ENCODE data around the gene ZNF74. TPM values are rescaled to one million over a fixed set of nuclear protein-coding genes. Genes with fewer than 3 reads are reported as not detected.

Gene ZNF74
- total and polyA plus RNA-seq, 2 donors (not counting 1 experiment from before 2014, with no cell fraction given) = 11.6 TPM

DNA sequence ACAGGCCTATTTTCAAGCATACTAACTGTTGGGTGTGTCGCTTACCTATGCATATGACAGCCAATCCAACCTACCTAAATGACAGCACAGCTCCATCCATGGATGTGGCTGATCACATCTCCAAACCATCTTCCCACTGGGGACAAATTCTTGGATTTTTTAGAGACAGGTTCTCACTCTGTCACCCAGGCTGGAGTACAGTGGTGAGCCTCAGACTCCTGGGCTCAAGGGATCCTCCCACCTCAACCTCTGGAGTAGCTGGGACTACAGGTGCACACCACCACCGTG is 25.7 kb downstream of the ZNF74 start:
- no peak overlapping the region for H2AFZ ChIP-seq (ENCODE audit: insufficient read depth, low read depth, low read length, poor library complexity, severe bottlenecking)
- no peaks in the 10 kb centered on the region for H3K36me3 ChIP-seq (replicated peaks in 1 of 2; ENCODE audit: control extremely low read depth in 1 of 2, control insufficient read depth in 1 of 2, extremely low read depth in 1 of 2, insufficient read depth in 2 of 2, low read length in 1 of 2)
- CTCF ChIA-PET = interaction anchor here (0.9 to 5.1 kb wide), 5 partner anchors 34 to 151 kb away, joined by 3 to 96 read pairs (median 30); no protein-coding TSS in a partner anchor
- H3K9ac ChIP-seq (ENCODE audit: low read length) = no peak overlapping the region
- H3K4me3 ChIP-seq (ENCODE audit: control extremely low read depth in 1 of 5, extremely low read depth in 1 of 5, insufficient read depth in 1 of 5, low read depth in 2 of 5, low read length in 4 of 5) = no peak overlapping the region
- no peak overlapping the region for H3K27ac ChIP-seq (ENCODE audit: low read length in 2 of 2)
- H3K9me3 ChIP-seq (ENCODE audit: control extremely low read depth in 1 of 3, control insufficient read depth in 2 of 3, insufficient read depth in 1 of 3, low read length in 2 of 3) = no peaks in the 10 kb centered on the region
- no peak for DNase-seq
- peaks cover 0 to 18% (median 3%) of the 10 kb centered on the region in 4 experiments for H3K27me3 ChIP-seq (replicated peaks in 1 of 4; ENCODE audit: control extremely low read depth in 1 of 4, control insufficient read depth in 3 of 4, insufficient read depth in 4 of 4, low read length in 3 of 4)
- H3K4me3 Mint-ChIP-seq = no peak overlapping the region
- H4K20me1 ChIP-seq (ENCODE audit: control insufficient read depth, insufficient read depth, low read length, poor library complexity, severe bottlenecking) = no peaks in the 10 kb centered on the region
- no peaks in the 10 kb centered on the region for H3K9me3 Mint-ChIP-seq (ENCODE audit: insufficient read depth)
- H3K27ac Mint-ChIP-seq = no peak overlapping the region
- POLR2A ChIA-PET = interaction anchor here (0.6 kb wide), 1 partner anchor 326 kb away, joined by 5 read pairs; no protein-coding TSS in a partner anchor
- H3K4me2 ChIP-seq (replicated peaks; ENCODE audit: low read depth, low read length, poor library complexity, severe bottlenecking) = no peak overlapping the region
- TF ChIP-seq CTCF (IDR thresholded peaks at IDR 0.05) = no peak
- TF ChIP-seq EZH2 (IDR thresholded peaks at IDR 0.05; ENCODE audit: borderline replicate concordance, insufficient read depth, low read depth, low read length, poor library complexity, severe bottlenecking) = no peak
- peaks cover 7% of the 10 kb centered on the region for H3K4me1 Mint-ChIP-seq
- H3K79me2 ChIP-seq (ENCODE audit: control insufficient read depth, insufficient read depth, low read length) = no peaks in the 10 kb centered on the region
- H3K27me3 Mint-ChIP-seq = peaks cover 9% of the 10 kb centered on the region
- WGBS (ENCODE audit: insufficient coverage) = 100% methylated on average over 1 of the region's 2 CpGs
- ATAC-seq (ENCODE audit: low read depth) = no peak
- peaks cover 0 to 5% of the 10 kb centered on the region in 2 donors for H3K4me1 ChIP-seq (ENCODE audit: control insufficient read depth in 2 of 2, insufficient read depth in 2 of 2, low read length in 2 of 2)
- intact Hi-C loops (cut with micrococcal nuclease) = loop anchor here (2.0 kb wide), 1 partner anchor 365 kb away; no protein-coding TSS in a partner anchor

DNA sequence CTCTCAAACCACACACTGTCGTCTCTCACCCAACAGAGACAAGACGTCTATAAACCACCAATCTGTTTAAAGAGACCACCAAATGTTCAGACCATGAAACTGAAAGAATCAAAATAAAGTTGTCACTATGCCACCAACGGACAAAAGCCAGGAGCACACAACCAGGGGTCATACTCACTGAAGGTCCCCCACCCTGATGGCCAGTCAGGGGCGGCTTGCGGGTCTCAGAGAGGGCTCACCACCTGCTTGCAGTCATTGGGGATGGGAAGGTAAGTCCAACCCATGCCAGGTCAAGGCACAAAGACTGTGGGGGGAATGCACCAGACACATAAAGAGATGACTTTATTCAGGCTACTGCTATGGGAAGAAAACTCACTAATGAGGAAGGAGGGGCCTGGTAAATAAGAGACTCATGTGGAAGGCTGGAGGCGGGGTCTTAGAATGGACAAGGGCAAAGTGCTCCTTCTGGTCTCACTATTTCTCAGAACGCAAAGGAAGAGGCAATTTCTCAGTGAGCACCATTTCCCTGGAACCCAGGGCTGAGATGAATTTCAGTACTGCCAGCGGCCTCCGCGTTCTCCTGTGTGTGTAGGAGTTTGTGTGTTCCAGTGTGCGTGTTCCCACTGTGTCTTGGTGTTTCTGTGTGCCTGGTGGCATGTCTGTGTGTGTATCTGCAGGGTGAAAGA is 26.3 kb downstream of the ZNF74 start:
- no peak for DNase-seq
- H3K27ac ChIP-seq (ENCODE audit: low read length in 2 of 2) = no peak overlapping the region
- Mint-ChIP-seq H3K27me3 (peaks cover 9% of the 10 kb centered on the region), H3K27ac (no peak overlapping the region), H3K4me1 (peaks cover 9% of the 10 kb centered on the region), H3K9me3 (ENCODE audit: insufficient read depth) (no peaks in the 10 kb centered on the region), H3K4me3 (no peak overlapping the region)
- no peak overlapping the region for H3K9ac ChIP-seq (ENCODE audit: low read length)
- H4K20me1 ChIP-seq (ENCODE audit: control insufficient read depth, insufficient read depth, low read length, poor library complexity, severe bottlenecking) = no peaks in the 10 kb centered on the region
- ChIA-PET CTCF (interaction anchor here (0.9 to 5.1 kb wide), 4 partner anchors 36 to 150 kb away, joined by 3 to 96 read pairs (median 30); no protein-coding TSS in a partner anchor), POLR2A (interaction anchor here (0.6 kb wide), 1 partner anchor 325 kb away, joined by 5 read pairs; no protein-coding TSS in a partner anchor)
- no peaks in the 10 kb centered on the region for H3K36me3 ChIP-seq (replicated peaks in 1 of 2; ENCODE audit: control extremely low read depth in 1 of 2, control insufficient read depth in 1 of 2, extremely low read depth in 1 of 2, insufficient read depth in 2 of 2, low read length in 1 of 2)
- peaks cover 4 to 5% of the 10 kb centered on the region in 2 donors for H3K4me1 ChIP-seq (ENCODE audit: control insufficient read depth in 2 of 2, insufficient read depth in 2 of 2, low read length in 2 of 2)
- 87% methylated on average over 11 of the region's 11 CpGs for WGBS (ENCODE audit: insufficient coverage)
- no peak overlapping the region for H3K4me2 ChIP-seq (replicated peaks; ENCODE audit: low read depth, low read length, poor library complexity, severe bottlenecking)
- H2AFZ ChIP-seq (ENCODE audit: insufficient read depth, low read depth, low read length, poor library complexity, severe bottlenecking) = no peak overlapping the region
- peaks cover 0 to 24% (median 5%) of the 10 kb centered on the region in 4 experiments for H3K27me3 ChIP-seq (replicated peaks in 1 of 4; ENCODE audit: control extremely low read depth in 1 of 4, control insufficient read depth in 3 of 4, insufficient read depth in 4 of 4, low read length in 3 of 4)
- no peaks in the 10 kb centered on the region for H3K79me2 ChIP-seq (ENCODE audit: control insufficient read depth, insufficient read depth, low read length)
- no peak for TF ChIP-seq EZH2 (IDR thresholded peaks at IDR 0.05; ENCODE audit: borderline replicate concordance, insufficient read depth, low read depth, low read length, poor library complexity, severe bottlenecking)
- H3K4me3 ChIP-seq (ENCODE audit: control extremely low read depth in 1 of 5, extremely low read depth in 1 of 5, insufficient read depth in 1 of 5, low read depth in 2 of 5, low read length in 4 of 5) = no peak overlapping the region
- ATAC-seq (ENCODE audit: low read depth) = no peak
- intact Hi-C loops (cut with micrococcal nuclease) = no loop called here
- H3K9me3 ChIP-seq (ENCODE audit: control extremely low read depth in 1 of 3, control insufficient read depth in 2 of 3, insufficient read depth in 1 of 3, low read length in 2 of 3) = no peaks in the 10 kb centered on the region

Measured in B cell (primary cell).